ENCODE results near the gene NUP43. TPM values are rescaled to one million over a fixed set of nuclear protein-coding genes. Genes with fewer than 3 reads are reported as not detected.
"Not testable (repeated sequence)": the region's sequence is repeated elsewhere in the genome, so short reads cannot be mapped to it uniquely, and the experiment has no call there.

NUP43 gene
- polyA plus RNA-seq, 10 donors: 16.5 to 25.5 (median 23.8) TPM

DNA sequence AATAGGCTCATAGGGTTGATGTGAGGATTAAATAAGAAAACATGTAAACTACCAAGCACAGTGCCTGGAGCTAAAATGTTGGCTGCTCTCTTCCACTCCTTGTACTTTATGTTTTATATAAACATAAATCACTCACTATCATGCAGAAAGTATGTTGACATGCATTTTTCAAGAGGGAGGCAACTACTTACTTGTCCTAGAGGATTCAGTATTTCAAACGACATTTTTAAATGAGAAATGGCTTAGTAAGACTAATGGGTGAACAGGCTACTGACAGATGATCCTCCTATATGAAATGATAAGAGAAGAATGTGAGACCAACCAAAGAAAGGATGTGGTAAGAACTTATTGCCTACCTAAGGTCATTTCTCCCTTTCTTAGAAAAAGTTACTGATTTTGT lies 49.4 kb downstream of the NUP43 start:
- DNase-seq: no peak

DNA sequence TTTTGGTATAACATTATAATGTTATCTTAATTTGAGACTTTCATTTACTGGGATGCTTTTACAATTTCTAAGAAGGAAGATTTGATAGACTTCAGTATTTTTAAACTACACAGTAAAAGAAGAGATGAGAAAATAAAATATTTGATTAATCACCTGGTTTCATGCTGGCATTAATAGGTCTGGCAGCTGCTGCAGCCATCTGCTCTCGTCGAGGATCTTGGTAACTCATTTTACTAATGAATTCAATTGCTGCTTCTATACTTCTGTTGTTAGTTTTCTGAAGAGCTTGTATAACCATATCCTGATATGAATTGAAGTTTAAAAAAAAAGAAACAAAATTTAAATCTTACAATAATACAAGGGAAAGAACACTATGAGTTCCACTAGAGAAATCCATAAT lies 51.4 kb downstream of the NUP43 start:
- no peak for DNase-seq

DNA sequence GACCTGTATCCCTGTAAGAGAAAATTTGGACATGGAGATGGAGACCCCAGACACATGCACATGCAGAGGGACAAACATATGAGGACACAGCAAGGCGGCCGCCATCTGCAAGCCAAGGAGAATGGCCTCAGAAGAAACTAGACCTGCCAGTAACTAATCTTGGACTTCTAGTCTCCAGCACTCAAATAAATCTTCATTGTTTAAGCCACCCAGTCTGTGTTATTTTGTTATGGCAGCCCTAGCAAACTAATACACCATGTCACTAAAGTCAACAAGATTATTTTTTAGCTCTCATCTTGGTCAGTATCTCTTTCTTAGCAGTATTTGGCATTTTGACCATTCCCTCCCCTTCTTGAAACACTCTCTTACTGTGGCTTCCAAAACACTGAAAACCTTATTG lies 55.1 kb downstream of the NUP43 start:
- DNase-seq: no peak

DNA sequence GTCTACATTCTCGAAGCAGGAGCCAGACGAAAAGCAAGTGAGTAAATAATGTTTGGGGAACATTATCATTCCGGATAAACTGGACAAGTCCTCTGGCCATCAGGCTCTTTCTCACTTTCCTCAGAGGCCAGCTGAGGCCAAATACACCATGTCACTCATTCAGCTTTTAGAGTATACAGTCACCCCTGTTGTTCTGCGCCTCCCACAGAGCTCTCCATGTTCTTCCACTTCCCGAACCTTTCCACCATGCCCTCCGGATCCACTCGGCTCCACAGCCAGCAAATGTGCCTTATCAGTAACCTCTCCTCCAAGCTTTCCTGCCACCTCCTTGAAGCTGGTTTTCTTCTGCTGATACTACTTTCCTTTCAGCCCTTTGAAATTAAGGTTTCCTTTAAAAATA lies 60.1 kb downstream of the NUP43 start:
- no peak for DNase-seq

DNA sequence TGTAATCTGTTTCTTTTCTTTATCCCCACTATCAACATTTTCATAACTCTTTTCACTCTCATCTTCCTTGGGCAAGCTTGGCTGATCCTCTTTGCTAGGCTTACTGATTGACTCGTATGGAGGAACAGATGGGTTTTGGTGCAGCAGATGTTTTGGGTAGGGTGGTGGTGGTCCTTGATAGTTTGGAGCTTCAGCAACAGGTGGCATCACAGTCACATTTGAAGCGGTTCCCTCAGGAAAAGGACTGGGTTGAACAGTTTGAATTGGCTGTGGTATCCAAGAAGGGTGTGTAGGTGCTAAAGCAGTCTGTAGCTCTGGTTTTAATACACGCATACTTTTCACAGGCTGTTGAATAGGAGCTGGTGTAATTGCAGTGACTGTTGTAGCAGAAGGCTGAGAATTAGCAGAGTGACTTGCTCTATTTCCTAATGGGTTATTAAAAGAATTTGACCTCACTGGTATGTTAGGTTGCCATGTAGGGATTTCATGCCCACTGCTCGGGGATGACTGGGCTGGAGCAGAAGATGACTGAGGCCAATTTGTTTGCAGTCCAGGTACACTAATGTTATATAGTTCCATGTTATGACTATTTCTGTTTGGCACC lies 63.0 kb downstream of the NUP43 start:
- no peak for DNase-seq

DNA sequence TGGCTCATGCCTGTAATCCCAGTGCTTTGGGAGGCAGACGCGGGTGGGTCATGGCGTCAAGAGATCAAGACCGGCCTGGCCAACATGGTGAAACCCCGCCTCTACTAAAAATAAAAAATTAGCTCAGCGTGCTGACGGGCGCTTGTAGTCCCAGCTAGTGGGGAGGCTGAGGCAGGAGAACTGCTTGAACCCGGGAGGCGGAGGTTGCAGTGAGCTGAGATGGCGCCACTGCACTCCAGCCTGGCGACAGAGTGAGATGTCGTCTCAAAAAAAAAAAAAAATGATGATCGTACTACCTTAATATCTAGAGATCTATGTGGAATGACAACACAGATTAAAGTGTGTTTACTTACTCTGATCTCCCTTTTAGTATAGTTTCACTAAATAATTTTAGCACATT lies 64.5 kb downstream of the NUP43 start:
- DNase-seq: not testable (repeated sequence)

DNA sequence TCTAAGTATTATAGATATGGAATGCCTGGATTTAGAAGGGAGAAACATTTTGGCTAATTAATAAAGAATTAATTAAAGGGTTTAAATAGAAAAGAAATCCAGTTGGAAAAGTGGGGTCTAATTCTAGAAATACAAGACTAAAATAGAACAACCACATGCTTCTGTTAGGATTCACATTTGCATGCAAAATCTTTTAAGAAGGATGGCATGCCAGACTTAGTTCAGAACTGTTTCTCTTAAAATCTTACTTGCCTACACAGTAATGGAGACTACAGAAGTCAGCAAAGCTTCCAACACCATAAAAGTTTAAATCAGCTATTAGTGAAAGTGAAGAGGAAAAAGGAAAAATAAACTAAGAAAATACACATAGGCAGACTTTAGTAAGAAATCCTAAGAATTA lies 65.1 kb downstream of the NUP43 start:
- no peak for DNase-seq

DNA sequence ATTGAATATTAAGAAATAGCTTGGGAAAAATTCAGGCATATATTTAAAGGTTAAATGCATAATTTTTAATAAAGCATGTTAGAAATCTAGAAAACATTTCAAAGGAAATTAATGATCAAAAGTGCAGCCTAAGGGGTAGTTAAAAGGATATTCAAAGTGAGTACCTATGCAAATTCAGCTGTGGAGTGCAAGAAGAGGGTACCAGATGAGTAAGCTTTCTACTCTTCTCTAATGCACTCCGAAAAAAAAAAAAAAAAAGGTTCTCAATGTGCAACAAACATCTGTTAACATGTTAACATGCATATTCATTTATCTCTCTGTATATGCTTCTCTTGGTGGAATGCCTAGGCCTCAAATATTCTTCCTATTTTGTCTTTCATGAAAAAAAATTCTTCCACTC lies 65.8 kb downstream of the NUP43 start:
- DNase-seq: no peak

Other genes starting within 250 kb of the NUP43 start
- 10 to 100 TPM; 26.7 to 36.9 (median 33.7) TPM for gene PPIL4, start 200.5 kb downstream of the NUP43 start, polyA plus RNA-seq (ENCODE audit: insufficient read length in 10 of 10)
- gene GINM1, start 180.2 kb downstream of the NUP43 start, polyA plus RNA-seq (ENCODE audit: insufficient read length in 10 of 10): 10 to 100 TPM; 40.5 to 56.7 (median 49.7) TPM
- gene KATNA1, start 97.8 kb downstream of the NUP43 start, polyA plus RNA-seq (ENCODE audit: insufficient read length in 10 of 10): 10 to 100 TPM; 17.0 to 25.7 (median 21.2) TPM
- gene LATS1, start 28.4 kb downstream of the NUP43 start, polyA plus RNA-seq (ENCODE audit: insufficient read length in 10 of 10): 10 to 100 TPM; 14.2 to 24.2 (median 20.4) TPM
- 10 to 100 TPM; 62.6 to 85.9 (median 73.1) TPM for gene PCMT1, start 3.2 kb upstream of the NUP43 start, polyA plus RNA-seq (ENCODE audit: insufficient read length in 10 of 10)
- gene LRP11, start 117.8 kb upstream of the NUP43 start, polyA plus RNA-seq (ENCODE audit: insufficient read length in 10 of 10): 10 to 100 TPM; 16.4 to 33.0 (median 23.8) TPM
- 1 to 10 TPM in 2 of 10 donors, under 1 TPM in 8; 0.42 to 1.2 (median 0.83) TPM for gene RAET1E, start 151.6 kb upstream of the NUP43 start, polyA plus RNA-seq (ENCODE audit: insufficient read length in 10 of 10)
- gene RAET1G, start 176.6 kb upstream of the NUP43 start, polyA plus RNA-seq (ENCODE audit: insufficient read length in 10 of 10): under 1 TPM in 7 of 10 donors, not detected in 3; 0.19 to 0.56 (median 0.29) TPM
- under 1 TPM; 0.12 to 0.81 (median 0.44) TPM for gene ULBP2, start 195.5 kb upstream of the NUP43 start, polyA plus RNA-seq (ENCODE audit: insufficient read length in 10 of 10)
- gene ULBP1, start 217.4 kb upstream of the NUP43 start, polyA plus RNA-seq (ENCODE audit: insufficient read length in 10 of 10): under 1 TPM; 0.19 to 0.65 (median 0.52) TPM

All from muscle of back (tissue), 11 donors.